Measurements from ENCODE around the gene UNC5A.

GRCh38 chr5:176869501-176870109 is 59.2 kb downstream of the UNC5A start:
- TF ChIP-seq POLR2AphosphoS5 (IDR thresholded peaks at IDR 0.05; ENCODE audit: low read depth, low read length) (no peak), TAF1 (IDR thresholded peaks at IDR 0.05; ENCODE audit: borderline replicate concordance, low read depth, low read length) (no peak), EP300 (IDR thresholded peaks at IDR 0.05; ENCODE audit: borderline replicate concordance in 1 of 2, low read depth in 1 of 2, low read length in 1 of 2) (no peak), SMC3 (IDR thresholded peaks at IDR 0.05; ENCODE audit: low read depth, low read length) (no peak), FOXM1 (IDR thresholded peaks at IDR 0.05; ENCODE audit: low read depth) (no peak)
- TF ChIP-seq, protein P1, sequence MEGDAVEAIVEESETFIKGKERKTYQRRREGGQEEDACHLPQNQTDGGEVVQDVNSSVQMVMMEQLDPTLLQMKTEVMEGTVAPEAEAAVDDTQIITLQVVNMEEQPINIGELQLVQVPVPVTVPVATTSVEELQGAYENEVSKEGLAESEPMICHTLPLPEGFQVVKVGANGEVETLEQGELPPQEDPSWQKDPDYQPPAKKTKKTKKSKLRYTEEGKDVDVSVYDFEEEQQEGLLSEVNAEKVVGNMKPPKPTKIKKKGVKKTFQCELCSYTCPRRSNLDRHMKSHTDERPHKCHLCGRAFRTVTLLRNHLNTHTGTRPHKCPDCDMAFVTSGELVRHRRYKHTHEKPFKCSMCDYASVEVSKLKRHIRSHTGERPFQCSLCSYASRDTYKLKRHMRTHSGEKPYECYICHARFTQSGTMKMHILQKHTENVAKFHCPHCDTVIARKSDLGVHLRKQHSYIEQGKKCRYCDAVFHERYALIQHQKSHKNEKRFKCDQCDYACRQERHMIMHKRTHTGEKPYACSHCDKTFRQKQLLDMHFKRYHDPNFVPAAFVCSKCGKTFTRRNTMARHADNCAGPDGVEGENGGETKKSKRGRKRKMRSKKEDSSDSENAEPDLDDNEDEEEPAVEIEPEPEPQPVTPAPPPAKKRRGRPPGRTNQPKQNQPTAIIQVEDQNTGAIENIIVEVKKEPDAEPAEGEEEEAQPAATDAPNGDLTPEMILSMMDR (IDR thresholded peaks at IDR 0.05): no peak
- TF ChIP-seq, protein P2, sequence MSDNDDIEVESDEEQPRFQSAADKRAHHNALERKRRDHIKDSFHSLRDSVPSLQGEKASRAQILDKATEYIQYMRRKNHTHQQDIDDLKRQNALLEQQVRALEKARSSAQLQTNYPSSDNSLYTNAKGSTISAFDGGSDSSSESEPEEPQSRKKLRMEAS (IDR thresholded peaks at IDR 0.05; ENCODE audit: low read depth): no peak
